ENCODE results near the gene NKIRAS2.

- TF ChIP-seq CTCF (IDR thresholded peaks at IDR 0.05; ENCODE audit: extremely low read depth in 1 of 2, insufficient read depth in 1 of 2, low read depth in 1 of 2, low read length in 2 of 2) (no peak), POLR2AphosphoS5 (IDR thresholded peaks at IDR 0.05; ENCODE audit: insufficient read depth, low read depth, low read length) (no peak)
These were observed 23.1 kb upstream of the NKIRAS2 start for GRCh38 chr17:41996855-41997164.
